GM23338 (cell line): ENCODE results near the gene TENM4. TPM values are rescaled to one million over a fixed set of nuclear protein-coding genes. Genes with fewer than 3 reads are reported as not detected.

Source experiments
- ATAC-seq: fragments of 200-7000 bp; cut with Tn5 transposase; 3 replicates; pipeline ENCODE4 v1.9.1; 2020
- DNase-seq: peaks from one replicate; pipeline ENCODE4 v3.0.0-alpha.2; 2015; ENCODE audit warnings: low spot score
- H2AFZ ChIP-seq: fragments of 200-600 bp; sonication (generic); 2 replicates; pipeline ENCODE4 v1.8.0; 2016; ENCODE audit warnings: antibody characterized with exemption, mild to moderate bottlenecking, moderate library complexity
- H3F3A ChIP-seq: fragments of 200-600 bp; sonication (generic); replicated peaks from 2 replicates; pipeline ENCODE4 v1.8.0; 2017; ENCODE audit warnings: antibody characterized with exemption, mixed run types, low read depth
- H3K27ac ChIP-seq: fragments of 200-600 bp; sonication (generic); 2 replicates; pipeline ENCODE4 v1.6.1; 2016; ENCODE audit warnings: low read depth
- H3K27me3 ChIP-seq: fragments of 200-600 bp; sonication (generic); 2 replicates; pipeline ENCODE4 v1.8.0; 2016; ENCODE audit warnings: mild to moderate bottlenecking, mixed run types, moderate library complexity; ENCODE audit not compliant: insufficient read depth
- H3K36me3 ChIP-seq: fragments of 200-600 bp; sonication (generic); 2 replicates; pipeline ENCODE4 v1.8.0; 2016; ENCODE audit warnings: mild to moderate bottlenecking; ENCODE audit not compliant: insufficient read depth
- H3K4me1 ChIP-seq: fragments of 200-600 bp; sonication (generic); 2 replicates; pipeline ENCODE4 v1.8.0; 2016; ENCODE audit warnings: mild to moderate bottlenecking, moderate library complexity; ENCODE audit not compliant: insufficient read depth
- H3K4me2 ChIP-seq: fragments of 200-600 bp; sonication (generic); 2 replicates; pipeline ENCODE4 v1.7.1; 2017; ENCODE audit warnings: mixed run types
- H3K4me3 ChIP-seq: fragments of 200-600 bp; sonication (generic); 2 replicates; pipeline ENCODE4 v1.6.1; 2016; ENCODE audit warnings: mixed run types
- H3K79me2 ChIP-seq: fragments of 200-600 bp; sonication (generic); replicated peaks from 2 replicates; pipeline ENCODE4 v1.8.0; 2017; ENCODE audit warnings: mild to moderate bottlenecking; ENCODE audit not compliant: insufficient read depth
- H3K9me2 ChIP-seq: fragments of 200-600 bp; sonication (generic); 2 replicates; pipeline ENCODE4 v1.8.0; 2017; ENCODE audit not compliant: insufficient read depth
- H4K20me1 ChIP-seq: fragments of 200-600 bp; sonication (generic); replicated peaks from 2 replicates; pipeline ENCODE4 v1.8.0; 2017; ENCODE audit warnings: mild to moderate bottlenecking; ENCODE audit not compliant: insufficient read depth
- H3K27ac Mint-ChIP-seq: 2 replicates; pipeline ENCODE4 v1.8.0; 2020; ENCODE audit warnings: inconsistent platforms, mild to moderate bottlenecking, moderate library complexity, mixed read lengths
- H3K27me3 Mint-ChIP-seq: 3 replicates; pipeline ENCODE4 v1.8.0; 2022; ENCODE audit warnings: low read depth, mild to moderate bottlenecking, moderate library complexity, mixed read lengths, inconsistent platforms; ENCODE audit not compliant: insufficient read depth, poor library complexity
- H3K36me3 Mint-ChIP-seq: 3 replicates; pipeline ENCODE4 v1.8.0; 2021; ENCODE audit warnings: low read depth, mild to moderate bottlenecking, inconsistent platforms, moderate library complexity, mixed read lengths
- H3K4me1 Mint-ChIP-seq: 3 replicates; pipeline ENCODE4 v1.8.0; 2020; ENCODE audit warnings: mild to moderate bottlenecking, inconsistent platforms, mixed read lengths
- H3K4me3 Mint-ChIP-seq: 3 replicates; pipeline ENCODE4 v1.8.0; 2021; ENCODE audit warnings: moderate library complexity, mild to moderate bottlenecking, inconsistent platforms, mixed read lengths
- H3K9me3 Mint-ChIP-seq: 3 replicates; pipeline ENCODE4 v1.8.0; 2020; ENCODE audit warnings: moderate library complexity, mild to moderate bottlenecking, inconsistent platforms, mixed read lengths
- EZH2 ChIP-seq: fragments of 200-600 bp; sonication (generic); IDR thresholded peaks from one replicate; pipeline ENCODE4 v1.8.0; 2017; ENCODE audit warnings: antibody characterized with exemption, mild to moderate bottlenecking, low read depth; ENCODE audit not compliant: unreplicated experiment
- JUNB ChIP-seq: IDR thresholded peaks from one replicate; pipeline ENCODE4 v1.6.1; 2016; ENCODE audit warnings: antibody characterized with exemption; ENCODE audit not compliant: unreplicated experiment
- ZNF114 ChIP-seq: fragments of 250-450 bp; sonication (Bioruptor Pico); IDR thresholded peaks from 2 replicates; pipeline ENCODE4 v1.5.0; 2020; ENCODE audit warnings: mild to moderate bottlenecking, moderate library complexity
- ZNF331 ChIP-seq: fragments of 250-450 bp; sonication (Bioruptor Pico); IDR thresholded peaks from 2 replicates; pipeline ENCODE4 v1.5.0; 2020; ENCODE audit warnings: low read depth, mild to moderate bottlenecking, moderate library complexity
- ZNF462 ChIP-seq: fragments of 250-450 bp; sonication (Bioruptor Pico); IDR thresholded peaks from 2 replicates; pipeline ENCODE4 v1.5.0; 2020; ENCODE audit warnings: mild to moderate bottlenecking, moderate library complexity
- polyA plus RNA-seq: library from polyadenylated mRNA; unstranded; fragments of >200 nt; fragmentation: Nextera tagmentation; extraction: Ambion mirVana; gene quantifications from 2 replicates; pipeline ENCODE4 v1.2.1, GENCODE V29; 2016
- total RNA-seq: library from RNA; depleted of rRNA; stranded (reverse); fragments of >200 nt; shearing (Covaris generic); gene quantifications from 2 replicates; pipeline ENCODE4 v1.2.3, GENCODE V29; 2014

The TENM4 gene
- total and polyA plus RNA-seq, 2 experiments from 2014 or later, result 7.3 TPM

- no peaks in the 10 kb centered on the region for H4K20me1 ChIP-seq
- Mint-ChIP-seq H3K9me3 (no peaks in the 10 kb centered on the region), H3K36me3 (no peaks in the 10 kb centered on the region), H3K4me3 (no peak overlapping the region), H3K4me1 (peaks cover 35% of the 10 kb centered on the region), H3K27ac (peak overlapping the region; percentile 27; the same call in 1 of the 2 replicates), H3K27me3 (no peaks in the 10 kb centered on the region)
- H2AFZ ChIP-seq, result no peak overlapping the region; the same call in 1 of the 2 replicates
- peaks cover 8% of the 10 kb centered on the region; the same call in 1 of the 2 replicates for H3K4me1 ChIP-seq
- H3K9me2 ChIP-seq, result no peaks in the 10 kb centered on the region
- no peak overlapping the region for H3K27ac ChIP-seq
- no peaks in the 10 kb centered on the region for H3F3A ChIP-seq
- no peak overlapping the region for H3K4me3 ChIP-seq
- H3K79me2 ChIP-seq, result no peaks in the 10 kb centered on the region
- ATAC-seq, result peak; percentile 12; the same call in 2 of the 3 replicates
- no peaks in the 10 kb centered on the region for H3K36me3 ChIP-seq
- peak overlapping the region; percentile 18; the same call in 1 of the 2 replicates for H3K4me2 ChIP-seq
- no peak for DNase-seq
- no peak for TF ChIP-seq ZNF114 (CRISPR knock-in tag)
- no peak for TF ChIP-seq ZNF331 (CRISPR knock-in tag)
- no peak for TF ChIP-seq ZNF462 (CRISPR knock-in tag)
- no peak for TF ChIP-seq JUNB
- no peaks in the 10 kb centered on the region for H3K27me3 ChIP-seq
These were observed 352.9 kb downstream of the TENM4 start for GRCh38 chr11:79087961-79088318.

- TF ChIP-seq EZH2 (no peak), ZNF462 (CRISPR knock-in tag) (0 out of 2 replicates have a peak, but pooled peaks have one; percentile 57)
- Histone ChIP-seq H4K20me1 (no peaks in the 10 kb centered on the region), H3K27ac (no peak overlapping the region), H3K27me3 (no peaks in the 10 kb centered on the region), H3K9me2 (no peaks in the 10 kb centered on the region), H3K79me2 (no peaks in the 10 kb centered on the region), H2AFZ (no peak overlapping the region; the same call in 1 of the 2 replicates), H3F3A (no peaks in the 10 kb centered on the region), H3K4me3 (no peak overlapping the region), H3K4me1 (peaks cover 8% of the 10 kb centered on the region; the same call in 1 of the 2 replicates), H3K4me2 (peak overlapping the region; percentile 18; the same call in 1 of the 2 replicates), H3K36me3 (no peaks in the 10 kb centered on the region)
- H3K9me3 Mint-ChIP-seq, result no peaks in the 10 kb centered on the region
- ATAC-seq (peak; percentile 57), DNase-seq (peak; percentile 78)
- H3K27me3 Mint-ChIP-seq, result peaks cover 2% of the 10 kb centered on the region
- H3K4me1 Mint-ChIP-seq, result peaks cover 35% of the 10 kb centered on the region
- H3K4me3 Mint-ChIP-seq, result no peak overlapping the region
- no peaks in the 10 kb centered on the region for H3K36me3 Mint-ChIP-seq
- peak overlapping the region; percentile 65 for H3K27ac Mint-ChIP-seq
These were observed 353.4 kb downstream of the TENM4 start for GRCh38 chr11:79087238-79087960.
